Mesothelial cell of epicardium (in vitro differentiated cells): ENCODE measurements around the gene ABCC4. TPM values are rescaled to one million over a fixed set of nuclear protein-coding genes. Genes with fewer than 3 reads are reported as not detected.
A peak's percentile ranks its signal among the peaks of the same experiment; 100 is the strongest.

ENCODE experiments used
- DNase-seq, 2 experiments: peaks; one replicate each; pipeline ENCODE4 v3.0.0; 2021; ENCODE audit warnings: low spot score in 2 of 2; ENCODE audit not compliant: unreplicated experiment in 2 of 2
- H3K27ac Mint-ChIP-seq: 2 replicates; pipeline ENCODE4 v1.8.0; 2021; ENCODE audit warnings: mixed read lengths
- H3K27me3 Mint-ChIP-seq: 2 replicates; pipeline ENCODE4 v1.8.0; 2021; ENCODE audit warnings: low read depth, mixed read lengths
- H3K36me3 Mint-ChIP-seq: 2 replicates; pipeline ENCODE4 v1.8.0; 2021; ENCODE audit warnings: mixed read lengths
- H3K4me1 Mint-ChIP-seq: 2 replicates; pipeline ENCODE4 v1.8.0; 2021; ENCODE audit warnings: mixed read lengths
- H3K4me3 Mint-ChIP-seq: 2 replicates; pipeline ENCODE4 v1.8.0; 2021; ENCODE audit warnings: mild to moderate bottlenecking, moderate library complexity, mixed read lengths
- H3K9me3 Mint-ChIP-seq: 2 replicates; pipeline ENCODE4 v1.8.0; 2021; ENCODE audit warnings: mixed read lengths
- CTCF ChIP-seq: fragments of 200-600 bp; sonication (generic); IDR thresholded peaks from one replicate; pipeline ENCODE4 v1.5.0; 2021; ENCODE audit warnings: antibody characterized with exemption; ENCODE audit not compliant: unreplicated experiment
- total RNA-seq: library from RNA; stranded (reverse); gene quantifications from 3 replicates; pipeline ENCODE4 v1.2.1, GENCODE V29; 2021

Gene ABCC4
- total RNA-seq, 1 donor from 2014 or later, result 7.7 TPM

GRCh38 chr13:95221971-95222732 is 79.1 kb downstream of the ABCC4 start:
- Mint-ChIP-seq H3K27me3 (no peaks in the 10 kb centered on the region), H3K4me3 (no peak overlapping the region), H3K27ac (no peak overlapping the region), H3K9me3 (peaks cover 6% of the 10 kb centered on the region), H3K36me3 (no peaks in the 10 kb centered on the region), H3K4me1 (peaks cover 19% of the 10 kb centered on the region)
- no peak for DNase-seq
- no peak for TF ChIP-seq CTCF

GRCh38 chr13:95220611-95221010 is 80.6 kb downstream of the ABCC4 start:
- no peak overlapping the region for H3K4me3 Mint-ChIP-seq
- DNase-seq, result no peak
- H3K27me3 Mint-ChIP-seq, result no peaks in the 10 kb centered on the region
- no peaks in the 10 kb centered on the region for H3K36me3 Mint-ChIP-seq
- TF ChIP-seq CTCF, result no peak
- no peak overlapping the region for H3K27ac Mint-ChIP-seq
- H3K4me1 Mint-ChIP-seq, result peaks cover 8% of the 10 kb centered on the region
- H3K9me3 Mint-ChIP-seq, result peaks cover 6% of the 10 kb centered on the region

- Mint-ChIP-seq H3K27me3 (no peaks in the 10 kb centered on the region), H3K4me1 (peaks cover 8% of the 10 kb centered on the region), H3K36me3 (no peaks in the 10 kb centered on the region), H3K4me3 (no peak overlapping the region), H3K9me3 (no peaks in the 10 kb centered on the region), H3K27ac (peak overlapping the region; percentile 64)
- no peak for TF ChIP-seq CTCF
- DNase-seq, result no peak
Measured at GRCh38 chr13:95217920-95218830, 83.1 kb downstream of the ABCC4 start.

- DNase-seq, result no peak
Measured at GRCh38 chr13:95216182-95216581, 85.1 kb downstream of the ABCC4 start.

More at GRCh38 chr13:95216182-95216581, 85.1 kb downstream of the ABCC4 start:
- H3K27ac Mint-ChIP-seq, result no peak overlapping the region
- no peaks in the 10 kb centered on the region for H3K36me3 Mint-ChIP-seq
- peaks cover 8% of the 10 kb centered on the region for H3K4me1 Mint-ChIP-seq
- no peaks in the 10 kb centered on the region for H3K9me3 Mint-ChIP-seq
- no peaks in the 10 kb centered on the region for H3K27me3 Mint-ChIP-seq
- H3K4me3 Mint-ChIP-seq, result no peak overlapping the region
- TF ChIP-seq CTCF, result no peak
